PC-3 (cell line): ENCODE measurements around the gene PVALEF. TPM values are rescaled to one million over a fixed set of nuclear protein-coding genes. Genes with fewer than 3 reads are reported as not detected.

Experiments used
- ATAC-seq: fragments of 200-7000 bp; cut with Tn5 transposase; 2 replicates; pipeline ENCODE4 v1.9.1; 2020; ENCODE audit warnings: mild to moderate bottlenecking, moderate library complexity
- BruUV-seq: library from RNA; stranded (reverse); fragments of 400-500 nt; replicated peaks from 2 replicates; lab custom pipeline; 2021; lab: Mats Ljungman, UMichigan
- CTCF ChIA-PET: fragments of 300-600 bp; sonication (Branson Sonifier 250); formaldehyde crosslinking; loops from one replicate; lab custom pipeline; 2022; ENCODE audit warnings: antibody characterized with exemption; lab: Charles Lee
- POLR2A ChIA-PET: fragments of 300-600 bp; sonication (Branson Sonifier 250); formaldehyde crosslinking; loops from one replicate; lab custom pipeline; 2022; ENCODE audit warnings: antibody characterized with exemption; ENCODE audit not compliant: unreplicated experiment; lab: Charles Lee
- DNase-seq: peaks from one replicate; pipeline ENCODE4 v3.0.0-alpha.2; 2015
- H2AFZ ChIP-seq: fragments of 300-600 bp; sonication (generic); 2 replicates; pipeline ENCODE4 v1.6.0; 2016; ENCODE audit warnings: antibody characterized with exemption, low read length
- H3F3A ChIP-seq: fragments of 300-600 bp; sonication (generic); one replicate; pipeline ENCODE4 v1.6.0; 2017; ENCODE audit warnings: antibody characterized with exemption, low read length, control low read depth, mild to moderate bottlenecking; ENCODE audit not compliant: unreplicated experiment
- H3K27ac ChIP-seq: fragments of 300-600 bp; sonication (generic); 2 replicates; pipeline ENCODE4 v1.5.1; 2016; ENCODE audit warnings: mild to moderate bottlenecking, low read length
- H3K27me3 ChIP-seq: fragments of 300-600 bp; sonication (generic); 2 replicates; pipeline ENCODE4 v1.6.1; 2016; ENCODE audit warnings: low read length, mixed read lengths
- H3K36me3 ChIP-seq: fragments of 300-600 bp; sonication (generic); 2 replicates; pipeline ENCODE4 v1.6.1; 2016; ENCODE audit warnings: low read depth, mixed run types, low read length, mixed read lengths
- H3K4me1 ChIP-seq: fragments of 300-600 bp; sonication (generic); 2 replicates; pipeline ENCODE4 v1.5.1; 2016; ENCODE audit warnings: low read length; ENCODE audit not compliant: insufficient read depth
- H3K4me2 ChIP-seq: fragments of 300-600 bp; sonication (generic); 2 replicates; pipeline ENCODE4 v1.6.0; 2016; ENCODE audit warnings: low read length
- H3K4me3 ChIP-seq: fragments of 300-600 bp; sonication (generic); 2 replicates; pipeline ENCODE4 v1.5.1; 2016; ENCODE audit warnings: mild to moderate bottlenecking, low read length, mixed read lengths
- H3K79me2 ChIP-seq: fragments of 300-600 bp; sonication (generic); 2 replicates; pipeline ENCODE4 v1.6.1; 2017; ENCODE audit warnings: low read length, mixed read lengths
- H3K9ac ChIP-seq: fragments of 300-600 bp; sonication (generic); 2 replicates; pipeline ENCODE4 v1.6.0; 2016; ENCODE audit warnings: mild to moderate bottlenecking, low read length
- H3K9me2 ChIP-seq: fragments of 300-600 bp; sonication (generic); replicated peaks from 2 replicates; pipeline ENCODE4 v1.6.1; 2016; ENCODE audit warnings: mixed run types, low read length, mixed read lengths
- H3K9me3 ChIP-seq: fragments of 300-600 bp; sonication (generic); 2 replicates; pipeline ENCODE4 v1.6.1; 2016; ENCODE audit warnings: low read length, mixed read lengths
- H4K20me1 ChIP-seq: fragments of 300-600 bp; sonication (generic); 2 replicates; pipeline ENCODE4 v1.6.1; 2016; ENCODE audit warnings: low read length, mixed read lengths
- EZH2 ChIP-seq: fragments of 300-600 bp; sonication (generic); IDR thresholded peaks from one replicate; pipeline ENCODE4 v1.6.1; 2017; ENCODE audit warnings: antibody characterized with exemption, mild to moderate bottlenecking, low read length; ENCODE audit not compliant: unreplicated experiment
- EZH2phosphoT487 ChIP-seq: fragments of 300-600 bp; sonication (generic); IDR thresholded peaks from 2 replicates; pipeline ENCODE4 v1.6.1; 2018; ENCODE audit warnings: mild to moderate bottlenecking, antibody characterized with exemption, low read length, borderline replicate concordance
- intact Hi-C: fragments of 100-400 bp; cut with micrococcal nuclease; formaldehyde crosslinking; loops from 2 replicates; pipeline ENCODE4 v1.9.0; 2023
- total RNA-seq: library from RNA; depleted of rRNA; stranded (reverse); fragments of >200 nt; gene quantifications from 2 replicates; pipeline ENCODE4 v1.2.3, GENCODE V29; 2014
- TF ChIP-seq, protein P1 (sequence below): fragments of 300-600 bp; sonication (generic); conservative IDR thresholded peaks from 2 replicates; pipeline ENCODE4 v1.5.1; 2017; ENCODE audit warnings: antibody characterized with exemption, low read depth, mild to moderate bottlenecking, low read length

Gene PVALEF
- total RNA-seq, 1 experiment from 2014 or later, result not detected

DNA sequence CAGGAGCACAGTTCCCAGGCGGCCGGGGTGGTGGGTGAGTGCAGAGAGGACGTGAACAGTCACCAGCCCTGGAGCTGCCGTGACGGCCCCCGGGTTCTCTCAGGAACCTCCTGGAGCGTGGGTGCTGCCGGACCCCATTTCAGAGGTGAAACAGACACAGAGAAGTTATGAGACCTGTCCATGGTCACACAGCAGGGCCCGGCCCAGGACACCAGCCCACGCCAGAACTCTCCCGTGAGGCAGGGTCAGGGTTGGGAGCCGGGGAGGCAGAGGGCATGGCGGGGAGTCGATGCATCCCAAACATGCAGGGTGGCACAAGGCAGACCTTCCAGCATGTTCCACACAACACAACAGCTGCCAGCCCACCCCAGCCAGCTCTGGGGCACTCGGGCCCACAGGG lies 3.8 kb upstream of the PVALEF start:
- TF ChIP-seq, protein P1, sequence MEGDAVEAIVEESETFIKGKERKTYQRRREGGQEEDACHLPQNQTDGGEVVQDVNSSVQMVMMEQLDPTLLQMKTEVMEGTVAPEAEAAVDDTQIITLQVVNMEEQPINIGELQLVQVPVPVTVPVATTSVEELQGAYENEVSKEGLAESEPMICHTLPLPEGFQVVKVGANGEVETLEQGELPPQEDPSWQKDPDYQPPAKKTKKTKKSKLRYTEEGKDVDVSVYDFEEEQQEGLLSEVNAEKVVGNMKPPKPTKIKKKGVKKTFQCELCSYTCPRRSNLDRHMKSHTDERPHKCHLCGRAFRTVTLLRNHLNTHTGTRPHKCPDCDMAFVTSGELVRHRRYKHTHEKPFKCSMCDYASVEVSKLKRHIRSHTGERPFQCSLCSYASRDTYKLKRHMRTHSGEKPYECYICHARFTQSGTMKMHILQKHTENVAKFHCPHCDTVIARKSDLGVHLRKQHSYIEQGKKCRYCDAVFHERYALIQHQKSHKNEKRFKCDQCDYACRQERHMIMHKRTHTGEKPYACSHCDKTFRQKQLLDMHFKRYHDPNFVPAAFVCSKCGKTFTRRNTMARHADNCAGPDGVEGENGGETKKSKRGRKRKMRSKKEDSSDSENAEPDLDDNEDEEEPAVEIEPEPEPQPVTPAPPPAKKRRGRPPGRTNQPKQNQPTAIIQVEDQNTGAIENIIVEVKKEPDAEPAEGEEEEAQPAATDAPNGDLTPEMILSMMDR, result no peak
- TF ChIP-seq EZH2phosphoT487 (no peak), EZH2 (no peak)
- no peak for ATAC-seq

DNA sequence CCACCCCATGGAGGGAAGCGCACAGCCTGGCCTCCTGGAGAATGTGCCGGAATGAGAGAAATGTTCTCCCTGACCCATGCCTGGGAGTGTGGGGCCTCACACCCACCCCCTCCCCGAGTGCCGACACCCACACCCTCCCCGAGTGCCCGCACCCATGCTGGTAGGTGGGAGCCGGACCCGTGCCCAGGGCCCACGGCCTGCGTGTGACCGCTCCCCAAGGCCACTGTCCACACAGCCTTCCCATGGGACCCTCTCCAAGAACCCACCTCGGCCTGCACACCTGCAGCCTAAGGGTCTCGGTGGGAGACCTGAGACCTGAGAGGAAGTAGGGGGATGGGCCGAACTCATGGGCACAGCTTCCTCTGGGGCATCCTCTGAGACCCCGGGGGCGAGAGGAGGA lies 3.3 kb upstream of the PVALEF start:
- CTCF ChIA-PET, result no interaction called here

More for the DNA sequence above, 3.8 kb upstream of the PVALEF start:
- Histone ChIP-seq H3K4me2 (no peak overlapping the region), H3K36me3 (no peaks in the 10 kb centered on the region), H3K9me3 (no peaks in the 10 kb centered on the region), H3K27ac (no peak overlapping the region), H4K20me1 (no peaks in the 10 kb centered on the region), H3F3A (no peaks in the 10 kb centered on the region), H3K4me3 (no peak overlapping the region), H3K9ac (no peak overlapping the region), H3K4me1 (no peaks in the 10 kb centered on the region), H3K27me3 (peaks cover 12% of the 10 kb centered on the region), H3K79me2 (no peaks in the 10 kb centered on the region), H3K9me2 (no peaks in the 10 kb centered on the region), H2AFZ (no peak overlapping the region)
- CTCF ChIA-PET, result no interaction called here
- DNase-seq, result no peak
- POLR2A ChIA-PET, result no interaction called here
- no TSS peak for BruUV-seq
- intact Hi-C loops, result no loop called here

GRCh38 chr17:81162491-81162890 lies 2.8 kb upstream of the PVALEF start:
- no peaks in the 10 kb centered on the region for H3K4me1 ChIP-seq
- CTCF ChIA-PET, result interaction anchor here (0.6 kb wide), 1 partner anchor 139 kb away, joined by 3 read pairs; no protein-coding TSS in a partner anchor
- no peak overlapping the region for H3K27ac ChIP-seq
- H3K4me3 ChIP-seq, result no peak overlapping the region
- no peaks in the 10 kb centered on the region for H3F3A ChIP-seq
- ATAC-seq, result no peak
- H3K9me3 ChIP-seq, result no peaks in the 10 kb centered on the region
- DNase-seq, result no peak
- intact Hi-C loops, result no loop called here
- H3K27me3 ChIP-seq, result peaks cover 15% of the 10 kb centered on the region
- POLR2A ChIA-PET, result interaction anchor here (0.6 kb wide), 1 partner anchor 29 kb away, joined by 4 read pairs; no protein-coding TSS in a partner anchor
- H3K9me2 ChIP-seq, result no peaks in the 10 kb centered on the region
- TF ChIP-seq EZH2phosphoT487 (no peak), EZH2 (no peak)
- TF ChIP-seq, protein P1, result no peak
- H3K9ac ChIP-seq, result no peak overlapping the region
- no peak overlapping the region for H2AFZ ChIP-seq
- no TSS peak for BruUV-seq
- no peak overlapping the region for H3K4me2 ChIP-seq
- no peaks in the 10 kb centered on the region for H3K36me3 ChIP-seq
- no peaks in the 10 kb centered on the region for H4K20me1 ChIP-seq
- no peaks in the 10 kb centered on the region for H3K79me2 ChIP-seq

More for the DNA sequence above, 3.3 kb upstream of the PVALEF start:
- H3K4me3 ChIP-seq, result no peak overlapping the region
- POLR2A ChIA-PET, result interaction anchor here (0.6 kb wide), 1 partner anchor 30 kb away, joined by 4 read pairs; no protein-coding TSS in a partner anchor
- H3K9me2 ChIP-seq, result no peaks in the 10 kb centered on the region
- H3K79me2 ChIP-seq, result no peaks in the 10 kb centered on the region
- no peak overlapping the region for H3K9ac ChIP-seq
- no peak overlapping the region for H3K4me2 ChIP-seq
- ATAC-seq, result no peak
- TF ChIP-seq, protein P1, result no peak
- no peak for TF ChIP-seq EZH2phosphoT487
- no peak for TF ChIP-seq EZH2
- H3K4me1 ChIP-seq, result no peaks in the 10 kb centered on the region
- BruUV-seq, result no TSS peak
- no peaks in the 10 kb centered on the region for H3K36me3 ChIP-seq
- no peak overlapping the region for H3K27ac ChIP-seq
- no peaks in the 10 kb centered on the region for H4K20me1 ChIP-seq
- no peaks in the 10 kb centered on the region for H3K9me3 ChIP-seq
- DNase-seq, result no peak
- peaks cover 15% of the 10 kb centered on the region for H3K27me3 ChIP-seq
- no peaks in the 10 kb centered on the region for H3F3A ChIP-seq
- intact Hi-C loops, result no loop called here
- H2AFZ ChIP-seq, result no peak overlapping the region
